DOHH2 (cell line): ENCODE results near the gene CLIC4.

ENCODE experiments used
- EZH2phosphoT487 ChIP-seq: fragments of 200-600 bp; sonication (generic); IDR thresholded peaks from 2 replicates; pipeline ENCODE4 v1.6.1; 2017; ENCODE audit warnings: borderline replicate concordance, mild to moderate bottlenecking, antibody characterized with exemption, low read length, moderate library complexity, mixed read lengths
- TF ChIP-seq, protein P1 (sequence below): fragments of 200-600 bp; sonication (generic); IDR thresholded peaks from one replicate; pipeline ENCODE4 v1.5.1; 2014; ENCODE audit warnings: antibody characterized with exemption, mild to moderate bottlenecking, low read depth, low read length; ENCODE audit not compliant: poor library complexity, severe bottlenecking

DNA sequence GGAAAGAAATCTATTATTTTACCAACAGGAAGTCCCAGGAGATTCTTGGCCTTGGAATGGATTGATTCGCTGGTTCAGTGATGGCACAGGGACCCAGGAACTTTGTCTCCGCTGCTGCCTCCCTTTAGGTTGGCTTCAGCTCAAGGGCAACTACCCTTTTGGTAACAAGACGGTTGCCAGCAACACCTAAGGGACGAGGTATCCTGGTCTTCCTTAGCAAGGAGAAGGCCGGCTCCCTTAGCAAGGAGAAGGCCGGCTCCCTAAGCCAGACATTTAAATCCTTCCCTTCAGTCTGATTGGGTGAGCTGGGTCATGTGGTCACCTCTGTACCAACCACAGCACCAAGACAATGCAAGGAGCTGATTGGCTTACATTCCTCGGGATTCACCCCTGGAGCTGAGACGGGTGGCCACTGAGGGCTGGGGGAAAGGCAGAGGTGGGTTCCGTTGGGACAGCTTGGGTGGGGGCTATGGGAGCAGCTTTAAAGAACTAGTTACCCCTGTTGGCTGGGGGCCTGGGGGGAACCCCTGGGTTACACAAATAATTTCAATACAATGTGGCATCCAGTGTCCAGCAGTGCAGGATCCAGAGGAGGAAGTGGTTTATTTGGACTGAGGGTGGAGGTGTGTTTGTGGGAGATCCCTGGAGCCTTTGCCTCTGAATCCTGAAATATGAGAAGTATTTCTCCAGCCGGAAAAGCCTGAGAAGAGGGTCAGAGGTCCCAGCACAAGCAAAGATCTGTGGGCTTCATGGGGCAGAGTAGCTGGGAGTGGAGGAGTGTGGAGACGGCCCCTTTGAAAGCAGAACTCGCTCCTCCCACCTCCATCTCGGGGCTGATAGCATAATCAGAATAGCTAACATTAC, 20.7 kb upstream of the CLIC4 start:
- TF ChIP-seq, protein P1, sequence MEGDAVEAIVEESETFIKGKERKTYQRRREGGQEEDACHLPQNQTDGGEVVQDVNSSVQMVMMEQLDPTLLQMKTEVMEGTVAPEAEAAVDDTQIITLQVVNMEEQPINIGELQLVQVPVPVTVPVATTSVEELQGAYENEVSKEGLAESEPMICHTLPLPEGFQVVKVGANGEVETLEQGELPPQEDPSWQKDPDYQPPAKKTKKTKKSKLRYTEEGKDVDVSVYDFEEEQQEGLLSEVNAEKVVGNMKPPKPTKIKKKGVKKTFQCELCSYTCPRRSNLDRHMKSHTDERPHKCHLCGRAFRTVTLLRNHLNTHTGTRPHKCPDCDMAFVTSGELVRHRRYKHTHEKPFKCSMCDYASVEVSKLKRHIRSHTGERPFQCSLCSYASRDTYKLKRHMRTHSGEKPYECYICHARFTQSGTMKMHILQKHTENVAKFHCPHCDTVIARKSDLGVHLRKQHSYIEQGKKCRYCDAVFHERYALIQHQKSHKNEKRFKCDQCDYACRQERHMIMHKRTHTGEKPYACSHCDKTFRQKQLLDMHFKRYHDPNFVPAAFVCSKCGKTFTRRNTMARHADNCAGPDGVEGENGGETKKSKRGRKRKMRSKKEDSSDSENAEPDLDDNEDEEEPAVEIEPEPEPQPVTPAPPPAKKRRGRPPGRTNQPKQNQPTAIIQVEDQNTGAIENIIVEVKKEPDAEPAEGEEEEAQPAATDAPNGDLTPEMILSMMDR = no peak
- no peak for TF ChIP-seq EZH2phosphoT487
